ENCODE data around the gene MPP3. TPM values are rescaled to one million over a fixed set of nuclear protein-coding genes. Genes with fewer than 3 reads are reported as not detected.

The MPP3 gene
- total RNA-seq, 1 experiment from 2014 or later = 19.5 TPM

Other genes with a start within 250 kb of the MPP3 start
- not detected for gene MEOX1, start 171.2 kb downstream of the MPP3 start, total RNA-seq (2021; ENCODE audit: unreplicated experiment)
- gene SOST, start 74.4 kb downstream of the MPP3 start, total RNA-seq (2021; ENCODE audit: unreplicated experiment) = not detected
- 29.6 TPM for gene DUSP3, start 54.2 kb downstream of the MPP3 start, total RNA-seq (2021; ENCODE audit: unreplicated experiment)
- 0.15 TPM for gene CFAP97D1, start 52.7 kb downstream of the MPP3 start, total RNA-seq (2021; ENCODE audit: unreplicated experiment)
- not detected for gene CD300LG, start 14.0 kb upstream of the MPP3 start, total RNA-seq (2021; ENCODE audit: unreplicated experiment)
- gene MPP2, start 74.4 kb upstream of the MPP3 start, total RNA-seq (2021; ENCODE audit: unreplicated experiment) = 16.4 TPM
- gene PPY, start 109.3 kb upstream of the MPP3 start, total RNA-seq (2021; ENCODE audit: unreplicated experiment) = not detected
- gene PYY, start 120.8 kb upstream of the MPP3 start, total RNA-seq (2021; ENCODE audit: unreplicated experiment) = 0.52 TPM
- 10.0 TPM for gene NAGS, start 171.5 kb upstream of the MPP3 start, total RNA-seq (2021; ENCODE audit: unreplicated experiment)
- 43.8 TPM for gene TMEM101, start 181.8 kb upstream of the MPP3 start, total RNA-seq (2021; ENCODE audit: unreplicated experiment)
- 99.6 TPM for gene LSM12, start 233.5 kb upstream of the MPP3 start, total RNA-seq (2021; ENCODE audit: unreplicated experiment)
- gene G6PC3, start 237.6 kb upstream of the MPP3 start, total RNA-seq (2021; ENCODE audit: unreplicated experiment) = 50.6 TPM